Right renal pelvis (tissue), 4 donors: ENCODE measurements around the gene ANXA10. TPM values are rescaled to one million over a fixed set of nuclear protein-coding genes. Genes with fewer than 3 reads are reported as not detected.

Experiments used
- DNase-seq, 4 donors: peaks; one replicate each; pipeline ENCODE4 v3.0.0-alpha.2; 2013; ENCODE audit warnings: low read depth in 4 of 4, low spot score in 3 of 4, missing footprints in 1 of 4
- polyA plus RNA-seq, 4 donors: library from polyadenylated mRNA; unstranded; fragments of 120-200 nt; gene quantifications; one replicate each; pipeline ENCODE4 v1.2.1, GENCODE V29; 2013; ENCODE audit not compliant: insufficient read length in 4 of 4

ANXA10 gene
- polyA plus RNA-seq, 4 donors = 0.25 to 0.31 TPM; not detected in 2

GRCh38 chr4:168218645-168219044 lies 126.3 kb downstream of the ANXA10 start:
- no peak for DNase-seq

GRCh38 chr4:168220893-168221292 lies 128.6 kb downstream of the ANXA10 start:
- no peak for DNase-seq

GRCh38 chr4:168221301-168221700 lies 129.0 kb downstream of the ANXA10 start:
- no peak for DNase-seq

Other genes with a start within 250 kb of the ANXA10 start
- gene DDX60, start 226.2 kb downstream of the ANXA10 start, polyA plus RNA-seq = 10 to 100 TPM in 3 of 4 donors, 1 to 10 TPM in 1; 9.9 to 14.5 (median 12.4) TPM